MM.1S (cell line): Measurements from ENCODE around the gene RANBP1.
A peak's percentile ranks its signal among the peaks of the same experiment; 100 is the strongest.

Source experiments
- DNase-seq: peaks from one replicate; pipeline ENCODE4 v3.0.0-alpha.2; 2015
- H2AFZ ChIP-seq: fragments of 300-600 bp; sonication (generic); 2 replicates; pipeline ENCODE4 v1.6.0; 2016; ENCODE audit warnings: antibody characterized with exemption, low read length
- H3F3A ChIP-seq: fragments of 300-600 bp; sonication (generic); 2 replicates; pipeline ENCODE4 v1.6.1; 2016; ENCODE audit warnings: mild to moderate bottlenecking, antibody characterized with exemption, low read length, moderate library complexity, mixed read lengths; ENCODE audit not compliant: insufficient read depth
- H3K27ac ChIP-seq: fragments of 300-600 bp; sonication (generic); 2 replicates; pipeline ENCODE4 v1.5.1; 2016; ENCODE audit warnings: mild to moderate bottlenecking, low read length
- H3K27me3 ChIP-seq: fragments of 300-600 bp; sonication (generic); replicated peaks from 2 replicates; pipeline ENCODE4 v1.6.0; 2016; ENCODE audit warnings: low read length; ENCODE audit not compliant: insufficient read depth
- H3K36me3 ChIP-seq: fragments of 300-600 bp; sonication (generic); replicated peaks from 2 replicates; pipeline ENCODE4 v1.6.1; 2016; ENCODE audit warnings: mild to moderate bottlenecking, low read length, mixed read lengths; ENCODE audit not compliant: insufficient read depth
- H3K4me1 ChIP-seq: fragments of 300-600 bp; sonication (generic); 2 replicates; pipeline ENCODE4 v1.6.1; 2016; ENCODE audit warnings: low read length, mixed read lengths
- H3K4me2 ChIP-seq: fragments of 300-600 bp; sonication (generic); 2 replicates; pipeline ENCODE4 v1.6.0; 2016; ENCODE audit warnings: low read depth, low read length
- H3K4me3 ChIP-seq: fragments of 300-600 bp; sonication (generic); 2 replicates; pipeline ENCODE4 v1.5.1; 2016; ENCODE audit warnings: low read length, mixed read lengths
- H3K79me2 ChIP-seq: fragments of 300-600 bp; sonication (generic); 2 replicates; pipeline ENCODE4 v1.6.1; 2016; ENCODE audit warnings: mixed run types, low read length, mixed read lengths
- H3K9ac ChIP-seq: fragments of 300-600 bp; sonication (generic); 2 replicates; pipeline ENCODE4 v1.6.1; 2016; ENCODE audit warnings: low read length, mixed read lengths
- H3K9me2 ChIP-seq: fragments of 300-600 bp; sonication (generic); replicated peaks from 2 replicates; pipeline ENCODE4 v1.6.1; 2016; ENCODE audit warnings: mild to moderate bottlenecking, low read length, mixed read lengths; ENCODE audit not compliant: insufficient read depth
- H3K9me3 ChIP-seq: fragments of 300-600 bp; sonication (generic); replicated peaks from 2 replicates; pipeline ENCODE4 v1.6.1; 2016; ENCODE audit warnings: mild to moderate bottlenecking, low read length, mixed read lengths; ENCODE audit not compliant: insufficient read depth
- H4K20me1 ChIP-seq: fragments of 300-600 bp; sonication (generic); 2 replicates; pipeline ENCODE4 v1.6.1; 2016; ENCODE audit warnings: mild to moderate bottlenecking, low read length, moderate library complexity, mixed read lengths; ENCODE audit not compliant: insufficient read depth
- EZH2 ChIP-seq: fragments of 300-600 bp; sonication (generic); optimal IDR thresholded peaks from 2 replicates; pipeline ENCODE3; 2017; ENCODE audit warnings: low read depth, mild to moderate bottlenecking, antibody characterized with exemption, low read length, mixed read lengths
- EZH2phosphoT487 ChIP-seq: fragments of 300-600 bp; sonication (generic); IDR thresholded peaks from 2 replicates; pipeline ENCODE4 v1.6.1; 2018; ENCODE audit warnings: antibody characterized with exemption, low read length
- TF ChIP-seq, protein P1 (sequence below): fragments of 300-600 bp; sonication (generic); IDR thresholded peaks from 2 replicates; pipeline ENCODE4 v1.5.1; 2016; ENCODE audit warnings: antibody characterized with exemption, low read length, mixed read lengths

RANBP1 gene

DNA sequence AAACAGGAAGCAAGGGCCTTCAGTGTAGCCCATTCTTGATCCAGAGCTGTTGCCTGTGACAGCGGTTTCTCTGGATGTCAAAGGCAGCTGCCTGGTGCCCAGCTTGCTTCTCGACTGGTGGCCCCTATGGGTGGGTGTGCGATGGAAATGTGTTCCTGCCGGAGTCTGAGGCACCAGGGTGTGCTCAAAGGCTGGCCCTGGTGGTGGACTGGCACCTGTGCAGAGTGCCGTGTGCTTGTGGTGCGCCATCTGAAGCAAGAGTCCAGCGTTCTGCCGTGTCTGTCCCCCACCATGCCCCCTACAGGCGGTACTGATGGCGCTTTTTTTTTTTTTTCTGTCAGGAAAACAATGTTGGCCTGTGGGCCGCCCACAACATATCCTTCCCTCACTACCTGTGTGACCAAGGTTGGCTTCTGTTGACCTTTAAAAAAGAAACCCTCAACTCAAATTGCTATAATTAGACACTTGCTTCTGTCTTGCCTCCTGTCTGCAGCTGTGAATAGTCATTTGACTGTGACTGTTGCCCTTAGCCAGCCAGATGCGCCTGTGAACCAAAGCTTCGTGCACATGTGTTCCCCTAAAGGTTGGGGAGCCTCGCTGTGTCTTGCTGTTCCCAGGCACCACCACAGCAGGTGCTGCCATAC, 4.7 kb upstream of the RANBP1 start:
- no peak overlapping the region for H3K9ac ChIP-seq
- H3K4me3 ChIP-seq = no peak overlapping the region
- H3K9me3 ChIP-seq = no peaks in the 10 kb centered on the region
- no peak overlapping the region for H3K27ac ChIP-seq
- peaks cover 3% of the 10 kb centered on the region for H3K36me3 ChIP-seq
- H3K9me2 ChIP-seq = no peaks in the 10 kb centered on the region
- H4K20me1 ChIP-seq = no peaks in the 10 kb centered on the region
- TF ChIP-seq EZH2phosphoT487 = no peak
- TF ChIP-seq, protein P1, sequence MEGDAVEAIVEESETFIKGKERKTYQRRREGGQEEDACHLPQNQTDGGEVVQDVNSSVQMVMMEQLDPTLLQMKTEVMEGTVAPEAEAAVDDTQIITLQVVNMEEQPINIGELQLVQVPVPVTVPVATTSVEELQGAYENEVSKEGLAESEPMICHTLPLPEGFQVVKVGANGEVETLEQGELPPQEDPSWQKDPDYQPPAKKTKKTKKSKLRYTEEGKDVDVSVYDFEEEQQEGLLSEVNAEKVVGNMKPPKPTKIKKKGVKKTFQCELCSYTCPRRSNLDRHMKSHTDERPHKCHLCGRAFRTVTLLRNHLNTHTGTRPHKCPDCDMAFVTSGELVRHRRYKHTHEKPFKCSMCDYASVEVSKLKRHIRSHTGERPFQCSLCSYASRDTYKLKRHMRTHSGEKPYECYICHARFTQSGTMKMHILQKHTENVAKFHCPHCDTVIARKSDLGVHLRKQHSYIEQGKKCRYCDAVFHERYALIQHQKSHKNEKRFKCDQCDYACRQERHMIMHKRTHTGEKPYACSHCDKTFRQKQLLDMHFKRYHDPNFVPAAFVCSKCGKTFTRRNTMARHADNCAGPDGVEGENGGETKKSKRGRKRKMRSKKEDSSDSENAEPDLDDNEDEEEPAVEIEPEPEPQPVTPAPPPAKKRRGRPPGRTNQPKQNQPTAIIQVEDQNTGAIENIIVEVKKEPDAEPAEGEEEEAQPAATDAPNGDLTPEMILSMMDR = peak; percentile 28
- H3K4me2 ChIP-seq = no peak overlapping the region
- peaks cover 23% of the 10 kb centered on the region for H3F3A ChIP-seq
- no peak overlapping the region for H2AFZ ChIP-seq
- peaks cover 45% of the 10 kb centered on the region for H3K79me2 ChIP-seq
- no peaks in the 10 kb centered on the region for H3K27me3 ChIP-seq
- peaks cover 8% of the 10 kb centered on the region; the same call in 1 of the 2 replicates for H3K4me1 ChIP-seq
- DNase-seq = no peak

DNA sequence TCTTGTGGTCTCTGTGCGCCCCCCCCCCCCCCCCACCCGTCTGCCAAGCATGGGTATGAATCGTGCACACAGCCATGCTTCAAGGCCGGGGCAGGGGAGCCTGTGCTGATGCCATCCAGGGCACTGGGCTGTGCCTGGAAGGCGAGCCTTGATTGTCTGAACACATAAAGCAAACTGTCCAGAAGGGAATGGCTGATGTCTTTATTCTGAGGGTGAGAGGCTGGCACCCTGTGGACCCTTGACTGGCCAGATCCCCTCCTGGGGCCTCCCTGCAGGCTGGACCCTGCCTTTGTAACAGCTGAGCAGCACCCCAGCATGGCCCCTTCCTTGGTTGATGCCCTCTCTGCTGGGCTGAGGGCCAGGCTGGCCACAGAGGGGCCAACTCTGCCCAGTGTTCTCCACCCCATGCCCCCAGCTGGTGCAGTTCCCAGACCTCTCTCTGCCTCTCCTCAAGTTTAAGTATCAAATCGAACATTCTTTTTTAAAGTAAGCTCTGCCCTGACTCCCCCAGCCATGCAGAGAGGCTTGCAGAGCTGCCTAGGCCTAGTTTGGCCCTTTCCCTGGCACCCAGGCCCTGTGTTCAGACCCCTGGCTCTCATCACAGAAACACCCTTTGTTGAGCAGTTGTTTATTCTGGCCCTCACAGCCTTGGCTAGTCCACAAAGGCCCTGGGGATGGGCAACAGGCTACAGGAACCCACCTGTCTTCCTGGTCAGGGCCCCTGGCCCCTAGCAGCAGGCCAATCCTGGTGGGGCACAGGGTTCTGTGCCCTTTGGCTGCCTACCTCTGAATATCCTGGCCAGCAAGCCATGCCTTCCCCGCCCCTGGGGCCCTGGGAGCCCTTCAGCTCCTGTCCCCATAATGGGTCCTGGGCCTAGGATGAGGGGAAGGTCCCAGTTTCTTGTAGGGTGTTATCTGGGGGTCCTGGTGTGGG, 3.9 kb upstream of the RANBP1 start:
- no peak overlapping the region for H2AFZ ChIP-seq
- peaks cover 23% of the 10 kb centered on the region for H3F3A ChIP-seq
- H3K9ac ChIP-seq = no peak overlapping the region
- H3K27ac ChIP-seq = no peak overlapping the region
- H3K4me3 ChIP-seq = no peak overlapping the region
- no peaks in the 10 kb centered on the region for H3K9me3 ChIP-seq
- H3K4me1 ChIP-seq = peaks cover 8% of the 10 kb centered on the region; the same call in 1 of the 2 replicates
- H3K9me2 ChIP-seq = no peaks in the 10 kb centered on the region
- H3K36me3 ChIP-seq = peaks cover 3% of the 10 kb centered on the region
- no peaks in the 10 kb centered on the region for H4K20me1 ChIP-seq
- no peak overlapping the region for H3K4me2 ChIP-seq
- no peak for TF ChIP-seq EZH2
- TF ChIP-seq EZH2phosphoT487 = no peak
- TF ChIP-seq, protein P1 = no peak
- no peaks in the 10 kb centered on the region for H3K27me3 ChIP-seq
- no peak for DNase-seq
- peaks cover 53% of the 10 kb centered on the region for H3K79me2 ChIP-seq

DNA sequence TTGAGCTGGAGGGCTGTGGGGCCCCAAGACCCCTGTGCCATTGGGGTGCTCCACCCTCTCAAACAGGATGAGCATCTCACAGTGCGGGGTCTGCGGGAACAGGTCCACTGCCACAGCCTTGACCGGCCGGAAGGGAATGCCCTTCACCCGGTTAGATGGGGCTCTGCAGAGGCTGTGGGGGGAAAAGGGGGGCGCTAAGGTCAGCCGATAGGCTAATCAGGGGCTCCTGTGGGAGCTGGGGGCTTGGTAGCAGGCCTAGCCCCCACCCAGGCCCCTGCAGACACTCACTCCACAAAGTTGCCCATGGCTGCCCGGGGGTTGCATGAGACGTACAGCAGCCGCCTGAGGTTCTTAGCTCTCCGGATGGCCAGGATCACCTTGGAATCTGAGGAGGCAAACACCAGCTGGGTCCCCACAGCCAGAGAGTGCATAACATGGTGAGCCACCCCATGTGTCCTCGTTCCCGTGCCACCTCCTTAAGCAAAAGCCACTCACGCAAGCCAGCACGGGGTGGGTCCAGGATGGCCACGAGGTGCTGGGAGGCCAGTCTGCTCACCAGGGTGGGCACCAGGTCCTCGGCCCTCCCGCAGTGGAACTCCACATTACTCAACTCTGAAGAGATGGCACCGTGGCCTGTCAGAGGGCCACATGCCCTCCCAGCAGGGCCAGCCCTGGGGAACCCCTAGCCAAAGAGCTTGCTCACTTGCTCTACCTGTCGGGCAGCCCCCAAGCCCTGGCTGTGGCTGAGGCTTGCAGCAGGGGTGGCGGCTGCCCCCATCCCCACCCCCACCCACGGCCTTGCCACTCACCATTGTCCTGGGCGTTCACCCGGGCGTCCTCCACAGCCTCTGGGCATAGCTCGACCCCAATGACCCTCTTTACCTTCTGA, 3.0 kb upstream of the RANBP1 start:
- DNase-seq = no peak
- Histone ChIP-seq H4K20me1 (no peaks in the 10 kb centered on the region), H3K36me3 (peaks cover 3% of the 10 kb centered on the region), H3K79me2 (peaks cover 56% of the 10 kb centered on the region), H3K4me1 (peaks cover 8% of the 10 kb centered on the region; the same call in 1 of the 2 replicates), H3K4me2 (no peak overlapping the region), H3K9ac (no peak overlapping the region), H2AFZ (no peak overlapping the region), H3K9me2 (no peaks in the 10 kb centered on the region), H3K27me3 (no peaks in the 10 kb centered on the region), H3K4me3 (no peak overlapping the region), H3F3A (peaks cover 23% of the 10 kb centered on the region), H3K27ac (no peak overlapping the region), H3K9me3 (no peaks in the 10 kb centered on the region)
- TF ChIP-seq EZH2 = no peak
- TF ChIP-seq, protein P1 = no peak
- TF ChIP-seq EZH2phosphoT487 = no peak
